Ammon's horn (tissue), 1 donor: Measurements from ENCODE around the gene COX4I1.

ENCODE experiments used
- DNase-seq: peaks from one replicate; pipeline ENCODE4 v3.0.0-alpha.2; 2016; ENCODE audit warnings: low spot score

Gene COX4I1

DNA sequence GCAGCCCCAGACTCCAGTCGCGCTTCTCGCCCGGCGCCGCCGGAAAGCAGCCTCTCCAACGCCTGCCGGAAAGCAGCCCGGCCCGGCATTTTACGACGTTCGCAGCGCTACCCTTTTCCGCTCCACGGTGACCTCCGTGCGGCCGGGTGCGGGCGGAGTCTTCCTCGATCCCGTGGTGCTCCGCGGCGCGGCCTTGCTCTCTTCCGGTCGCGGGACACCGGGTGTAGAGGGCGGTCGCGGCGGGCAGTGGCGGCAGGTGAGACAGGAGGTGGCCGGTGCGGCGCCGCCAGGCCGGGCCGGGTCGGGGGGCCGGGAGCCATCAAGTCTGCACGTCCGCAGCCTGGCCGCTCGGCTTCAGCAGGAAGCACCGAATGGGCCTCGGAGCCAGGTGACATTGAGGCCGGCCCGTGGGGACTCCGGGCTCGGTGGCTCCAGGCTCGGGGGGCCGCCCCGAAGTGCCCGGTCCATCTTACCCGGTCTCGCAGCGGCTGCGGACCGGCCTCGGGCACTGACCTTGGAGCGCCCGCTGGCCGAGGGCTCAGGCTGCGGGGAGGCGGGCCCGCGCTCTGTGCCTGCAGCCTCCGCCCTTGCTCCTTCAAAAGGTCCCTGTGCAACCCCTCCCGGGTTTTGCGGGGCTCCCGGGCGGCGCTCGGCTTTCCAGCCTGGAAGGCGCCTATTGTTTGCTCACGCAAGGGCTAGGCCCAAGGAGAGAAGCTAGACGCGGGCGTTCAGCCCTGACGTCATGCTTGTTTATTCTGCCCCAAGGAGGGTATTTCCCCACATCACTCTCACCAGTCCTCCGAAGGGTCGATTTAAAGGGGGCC, at the start of gene COX4I1, which contains the start of gene EMC8:
Gene COX4I1 (plus strand): TSS at position 199 of the 824 bp plus-strand sequence. CDS start 1,511 bp downstream, outside the sequence.
Gene EMC8 (minus strand): TSS at position 48 of the 824 bp plus-strand sequence. CDS start 249 bp downstream, outside the sequence.
- peak; percentile 92 for DNase-seq

DNA sequence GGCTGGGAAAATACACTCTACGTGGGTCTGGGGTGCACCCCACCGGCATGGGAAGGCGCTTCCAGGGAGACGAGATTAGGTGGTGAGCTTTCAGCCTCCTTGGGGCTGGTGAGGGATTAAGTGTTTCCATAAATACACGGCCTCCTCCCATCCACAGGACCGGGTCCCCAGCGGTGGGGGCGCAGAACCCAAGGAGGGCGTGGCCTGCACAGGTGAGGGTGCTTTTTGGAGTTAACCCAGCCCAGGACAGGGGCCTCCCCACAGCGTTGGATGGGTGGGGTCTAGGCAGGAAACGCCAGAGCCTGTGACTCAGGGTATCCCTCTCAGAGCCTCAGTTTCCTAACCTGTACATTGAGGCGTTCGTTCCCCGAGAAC, 49.7 kb upstream of the COX4I1 start:
- DNase-seq = no peak

DNA sequence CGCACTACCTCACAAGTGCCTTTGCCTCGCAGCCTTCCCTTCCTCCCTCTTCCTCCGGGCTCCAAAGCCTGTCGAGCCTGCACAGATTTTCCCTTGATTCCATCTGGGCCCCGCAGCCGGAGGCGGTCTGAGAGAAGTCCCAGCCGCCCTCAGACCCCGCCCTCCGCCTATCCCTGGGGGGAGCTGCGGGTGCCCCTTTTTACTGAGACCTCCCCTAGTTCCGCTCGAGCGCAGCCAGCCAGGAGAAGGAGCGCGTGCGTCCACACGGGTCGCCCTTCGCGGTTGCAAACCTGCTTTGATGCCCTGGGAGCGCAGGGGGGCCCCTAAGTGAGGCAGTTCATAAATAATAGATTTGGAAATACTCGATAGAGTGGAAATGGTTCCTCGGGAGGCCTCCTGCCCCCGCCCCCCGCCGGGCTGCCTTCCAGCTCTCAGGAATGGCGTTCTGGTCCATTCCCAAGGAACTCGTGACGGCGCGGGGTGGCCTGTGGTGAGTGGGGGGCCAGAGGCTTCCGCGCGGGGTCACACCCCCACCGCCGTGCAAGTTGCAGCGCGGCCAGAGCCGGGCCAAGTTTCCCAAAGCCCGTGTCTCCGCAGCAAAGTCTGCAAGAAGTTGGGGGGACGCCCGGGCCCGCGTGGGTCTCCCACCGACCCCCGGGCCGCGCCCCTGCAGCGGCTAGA, 49.2 kb upstream of the COX4I1 start:
- DNase-seq = peak; percentile 22

GRCh38 chr16:85750827-85751697, 48.4 kb upstream of the COX4I1 start, which contains the start of gene C16orf74:
Gene C16orf74 (minus strand): TSS chr16:85751096. CDS start chr16:85735217, 15,879 bp downstream.
- no peak for DNase-seq

- DNase-seq = no peak
Observed at GRCh38 chr16:85751698-85752501, 47.6 kb upstream of the COX4I1 start.

DNA sequence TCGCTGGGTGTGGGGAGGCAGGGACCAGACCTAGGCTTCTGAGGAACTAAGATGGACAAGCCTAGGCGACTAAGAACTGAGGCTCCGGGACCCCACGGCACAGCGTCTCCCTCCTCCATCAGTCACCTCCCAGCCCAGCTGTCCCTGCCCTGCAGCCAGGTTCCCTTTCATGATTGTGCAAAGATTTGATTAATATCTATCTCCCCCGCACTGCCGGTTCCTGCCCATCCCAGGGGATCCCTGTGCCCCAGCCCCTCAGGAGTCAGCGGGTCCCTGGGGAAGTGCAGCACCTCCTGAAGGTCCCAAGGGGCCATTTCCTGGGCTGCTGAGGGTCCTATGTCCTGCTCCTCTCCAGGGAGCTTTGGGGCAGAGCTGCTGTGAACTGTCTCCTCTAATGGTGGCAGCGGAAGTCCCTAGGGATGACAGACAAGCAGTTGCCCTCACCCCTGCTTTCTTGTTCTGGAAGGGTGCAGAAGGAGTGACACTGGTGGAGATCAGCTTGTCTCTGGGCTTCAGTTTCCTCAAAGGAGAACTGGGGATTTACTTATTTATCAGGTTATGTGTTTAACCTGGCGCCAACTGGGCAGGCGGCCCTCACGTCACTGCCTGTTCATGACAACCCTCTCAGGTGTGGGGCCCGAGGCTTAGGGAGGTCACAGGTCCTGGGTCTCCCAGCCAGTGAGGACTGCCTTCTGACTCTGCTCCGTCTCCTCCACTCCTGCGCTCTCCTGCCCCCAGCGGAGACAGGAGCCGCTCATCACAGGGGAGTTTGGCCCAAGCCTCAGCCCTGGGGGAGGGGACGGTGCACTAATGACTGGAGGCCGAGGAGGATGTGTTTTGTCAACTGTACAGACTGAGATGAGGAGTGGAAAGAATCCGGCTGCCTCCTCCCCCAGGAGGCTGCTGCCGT, 46.7 kb upstream of the COX4I1 start:
- DNase-seq = no peak

GRCh38 chr16:85753559-85753958, 45.9 kb upstream of the COX4I1 start:
- no peak for DNase-seq

GRCh38 chr16:85753976-85754375, 45.5 kb upstream of the COX4I1 start:
- no peak for DNase-seq

- no peak for DNase-seq
Observed at GRCh38 chr16:85754413-85754812, 45.1 kb upstream of the COX4I1 start.

DNA sequence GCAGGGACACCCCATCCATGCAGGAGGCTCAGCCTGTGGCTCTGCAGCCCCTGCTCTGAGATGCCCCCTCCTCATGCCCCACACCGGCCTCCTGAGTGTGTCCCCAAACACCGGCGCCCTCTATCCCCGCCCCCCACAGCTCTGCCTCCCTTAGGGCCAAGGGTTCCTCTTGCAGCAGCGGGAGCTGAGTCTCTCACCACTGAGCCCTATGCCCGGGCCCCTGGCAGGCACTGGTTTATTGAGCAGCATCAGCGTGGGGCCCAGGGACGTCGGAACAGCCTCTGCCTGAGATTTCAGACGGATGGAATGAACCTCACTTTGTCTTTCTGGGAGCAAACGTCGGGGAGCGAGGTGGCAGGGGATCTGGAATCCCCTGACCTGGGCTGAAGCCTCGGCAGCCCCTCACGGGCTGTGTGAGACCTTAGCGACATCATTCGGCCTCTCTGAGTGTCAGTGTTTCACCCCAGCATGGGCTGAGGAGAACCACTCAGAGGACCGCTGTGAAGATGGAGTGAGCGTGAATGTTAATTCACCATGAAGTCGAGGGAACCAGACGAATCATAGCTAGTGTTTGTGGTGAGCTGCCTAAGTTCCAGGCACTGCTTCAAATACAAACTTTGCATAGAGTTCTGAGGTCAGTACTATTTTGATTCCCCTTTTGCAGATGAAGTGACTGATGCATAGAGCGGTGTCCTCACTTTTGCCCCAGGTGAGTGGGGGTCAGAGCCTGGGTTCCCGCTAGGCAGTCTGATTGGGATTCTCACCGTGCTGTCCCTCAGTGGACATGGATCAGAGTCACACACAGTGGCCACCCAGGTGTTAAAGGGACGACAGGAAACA, 43.3 kb upstream of the COX4I1 start:
- no peak for DNase-seq

GRCh38 chr16:85757341-85757822, 42.1 kb upstream of the COX4I1 start:
- DNase-seq = no peak

- DNase-seq = no peak
Observed at GRCh38 chr16:85759136-85759535, 40.4 kb upstream of the COX4I1 start.

DNA sequence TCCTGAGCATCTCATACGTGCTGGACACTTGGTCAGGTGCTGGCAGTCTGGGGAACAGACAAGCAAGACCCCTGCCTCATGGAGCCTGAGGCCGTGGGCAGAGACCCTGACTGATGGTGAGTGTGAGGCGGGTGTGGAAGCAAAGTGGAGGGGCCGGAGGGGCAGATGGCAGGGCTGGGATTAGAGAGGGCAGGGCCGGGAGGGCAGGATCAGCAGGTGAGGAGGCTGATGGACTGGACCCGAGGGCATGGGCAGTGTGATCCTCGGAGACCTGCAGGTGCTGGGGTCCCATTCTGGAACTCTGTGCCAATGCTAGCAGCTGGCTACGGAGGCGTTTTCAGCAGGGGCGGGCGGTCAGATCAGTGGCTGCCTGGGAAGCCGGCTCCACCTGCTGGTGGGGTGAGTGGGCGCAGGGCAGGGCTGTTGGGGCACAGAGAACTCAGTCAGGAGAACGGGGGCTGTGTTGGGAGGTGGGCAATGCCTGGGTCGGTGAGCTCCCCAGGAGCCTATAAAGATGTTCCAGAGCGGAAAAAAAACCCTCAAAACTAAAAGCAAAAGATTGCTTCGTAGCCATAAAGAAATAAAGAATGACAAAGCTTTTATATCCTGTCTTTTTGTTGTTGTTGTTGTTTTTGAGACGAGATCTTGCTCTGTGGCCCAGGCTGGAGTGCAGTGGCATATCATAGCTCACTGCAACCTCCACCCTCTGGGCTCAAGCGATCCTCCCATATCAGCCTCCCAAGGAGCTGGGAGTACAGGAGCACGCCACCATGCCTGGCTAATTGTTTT, 39.7 kb upstream of the COX4I1 start:
- no peak for DNase-seq

DNA sequence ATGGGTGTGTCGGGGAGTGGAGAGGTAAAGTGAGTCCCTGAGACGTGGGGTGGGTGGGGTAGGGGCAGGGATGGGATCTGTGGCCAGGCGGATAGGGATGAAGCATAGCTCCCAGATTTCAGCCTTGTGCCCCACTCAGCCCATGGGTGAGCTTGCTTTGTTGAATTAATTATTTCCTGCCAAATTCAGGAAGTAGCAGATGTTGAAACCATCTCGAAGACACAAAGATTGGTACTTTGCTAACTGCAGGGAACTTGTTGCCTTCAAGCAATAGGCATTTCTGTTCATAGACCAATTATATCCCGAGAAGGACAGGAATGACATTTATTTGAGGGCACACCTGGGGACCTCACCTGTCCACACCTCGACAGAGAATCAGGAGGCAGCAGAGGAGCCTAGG, 37.6 kb upstream of the COX4I1 start:
- no peak for DNase-seq

GRCh38 chr16:85762970-85763369, 36.5 kb upstream of the COX4I1 start:
- DNase-seq = no peak

DNA sequence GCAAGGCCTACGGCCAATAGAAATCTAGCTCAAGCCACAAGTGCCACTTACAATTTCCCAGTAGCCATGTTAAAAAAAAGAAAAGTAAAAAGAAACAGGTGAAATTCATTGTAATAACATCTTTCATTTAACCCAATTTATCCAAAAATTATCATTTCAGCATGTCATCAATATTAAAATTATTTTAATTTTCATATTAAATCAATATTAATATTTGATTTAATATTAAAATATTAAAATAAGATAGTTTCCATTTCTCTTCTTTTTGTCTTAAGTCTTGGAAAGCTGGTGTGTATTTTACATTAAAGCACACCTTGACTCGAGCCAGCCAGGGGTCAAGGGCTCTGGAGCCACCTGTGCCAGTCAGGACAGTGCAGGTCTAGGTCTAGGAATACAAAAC, 35.9 kb upstream of the COX4I1 start:
- DNase-seq = no peak

GRCh38 chr16:85765211-85765610, 34.3 kb upstream of the COX4I1 start:
- no peak for DNase-seq

DNA sequence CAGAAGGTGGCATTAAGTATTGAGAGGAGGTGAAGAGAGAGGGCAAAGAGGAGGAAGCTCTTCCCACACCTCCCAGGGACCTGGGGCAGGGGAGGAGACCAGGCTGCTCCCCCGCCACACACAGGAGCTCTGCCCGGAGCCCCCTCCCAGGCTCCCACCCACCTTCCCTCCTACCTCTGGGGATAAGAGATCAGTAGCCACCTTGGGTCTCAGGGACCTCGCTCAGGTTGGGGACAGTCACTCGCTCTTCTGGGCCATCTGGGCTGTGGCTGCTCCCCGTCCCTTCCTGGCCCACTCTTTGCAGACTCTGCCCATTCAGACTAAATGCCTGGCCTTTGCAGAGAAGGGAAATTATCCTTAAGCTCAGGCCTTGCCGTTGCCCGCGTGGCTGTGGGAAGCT, 33.7 kb upstream of the COX4I1 start:
- DNase-seq = no peak
